DND-41 (cell line): ENCODE results near the gene RALY.
A peak's percentile ranks its signal among the peaks of the same experiment; 100 is the strongest.

Experiments used
- ATAC-seq: fragments of 200-7000 bp; cut with Tn5 transposase; 3 replicates; pipeline ENCODE4 v1.9.1; 2021; ENCODE audit warnings: low read depth; ENCODE audit not compliant: insufficient read depth
- DNase-seq: peaks from one replicate; pipeline ENCODE4 v3.0.0-alpha.2; 2020
- H2AFZ ChIP-seq: 2 replicates; pipeline ENCODE4 v1.6.0; 2012; ENCODE audit warnings: low read depth, low read length
- H3K27ac ChIP-seq: 2 replicates; pipeline ENCODE4 v1.5.1; 2012; ENCODE audit warnings: low read length, inconsistent platforms
- H3K27me3 ChIP-seq: fragments of 200-600 bp; sonication (generic); 2 replicates; pipeline ENCODE4 v1.6.0; 2012; ENCODE audit warnings: low read length, mild to moderate bottlenecking, inconsistent platforms; ENCODE audit not compliant: insufficient read depth, poor library complexity
- H3K36me3 ChIP-seq: 2 replicates; pipeline ENCODE4 v1.5.1; 2012; ENCODE audit warnings: low read length, inconsistent platforms; ENCODE audit not compliant: insufficient read depth
- H3K4me1 ChIP-seq: 2 replicates; pipeline ENCODE4 v1.5.1; 2012; ENCODE audit warnings: mild to moderate bottlenecking, low read length; ENCODE audit not compliant: insufficient read depth
- H3K4me2 ChIP-seq: 2 replicates; pipeline ENCODE4 v1.6.0; 2012; ENCODE audit warnings: mild to moderate bottlenecking, moderate library complexity, low read length, inconsistent platforms; ENCODE audit not compliant: insufficient read depth
- H3K4me3 ChIP-seq, 2 experiments: fragments of 200-600 bp in 1 of 2; shearing (Covaris generic) in 1 of 2; 2 replicates each; pipeline ENCODE4 v1.5.1; 2012 to 2016; ENCODE audit warnings: inconsistent platforms in 2 of 2, low read length in 2 of 2, mild to moderate bottlenecking in 2 of 2, low read depth in 1 of 2, moderate library complexity in 1 of 2
- H3K79me2 ChIP-seq: 2 replicates; pipeline ENCODE4 v1.6.0; 2012; ENCODE audit warnings: low read length, inconsistent platforms; ENCODE audit not compliant: insufficient read depth
- H3K9ac ChIP-seq: 2 replicates; pipeline ENCODE4 v1.6.0; 2012; ENCODE audit warnings: low read depth, mild to moderate bottlenecking, inconsistent platforms, low read length, moderate library complexity
- H3K9me3 ChIP-seq: 2 replicates; pipeline ENCODE4 v1.5.1; 2012; ENCODE audit warnings: low read length, moderate library complexity, mild to moderate bottlenecking, inconsistent platforms; ENCODE audit not compliant: insufficient read depth, severe bottlenecking
- H4K20me1 ChIP-seq: 2 replicates; pipeline ENCODE4 v1.6.0; 2012; ENCODE audit warnings: low read length; ENCODE audit not compliant: insufficient read depth
- EZH2 ChIP-seq: IDR thresholded peaks from 3 replicates; pipeline ENCODE4 v1.6.1; 2012; ENCODE audit warnings: borderline replicate concordance, low read depth, mild to moderate bottlenecking, moderate library complexity, low read length, inconsistent platforms; ENCODE audit not compliant: severe bottlenecking
- TF ChIP-seq, protein P1 (sequence below): IDR thresholded peaks from 2 replicates; pipeline ENCODE4 v1.5.1; 2012; ENCODE audit warnings: borderline replicate concordance, low read length, moderate library complexity, mild to moderate bottlenecking; ENCODE audit not compliant: poor library complexity, severe bottlenecking; ENCODE audit errors: extremely low read depth

The RALY gene

DNA sequence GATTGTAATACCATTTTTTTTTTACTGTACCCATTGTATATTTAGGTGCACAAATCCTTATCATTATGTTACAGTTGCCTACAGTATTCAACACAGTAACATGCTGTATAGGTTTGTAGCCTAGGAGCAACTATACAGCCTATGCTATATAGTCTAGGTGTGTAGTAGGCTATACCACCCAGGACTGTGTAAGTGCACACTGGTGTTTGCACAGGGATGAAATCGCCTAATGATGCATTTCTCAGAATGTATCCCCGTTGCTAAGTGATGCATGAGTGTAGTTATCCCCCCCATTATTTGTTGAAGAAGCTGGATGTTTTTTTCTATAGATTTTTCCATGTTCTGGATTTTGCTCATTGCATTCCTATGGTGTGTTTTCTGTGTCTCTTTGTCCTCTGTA, 12.9 kb downstream of the RALY start:
- no peak for TF ChIP-seq EZH2
- TF ChIP-seq, protein P1, sequence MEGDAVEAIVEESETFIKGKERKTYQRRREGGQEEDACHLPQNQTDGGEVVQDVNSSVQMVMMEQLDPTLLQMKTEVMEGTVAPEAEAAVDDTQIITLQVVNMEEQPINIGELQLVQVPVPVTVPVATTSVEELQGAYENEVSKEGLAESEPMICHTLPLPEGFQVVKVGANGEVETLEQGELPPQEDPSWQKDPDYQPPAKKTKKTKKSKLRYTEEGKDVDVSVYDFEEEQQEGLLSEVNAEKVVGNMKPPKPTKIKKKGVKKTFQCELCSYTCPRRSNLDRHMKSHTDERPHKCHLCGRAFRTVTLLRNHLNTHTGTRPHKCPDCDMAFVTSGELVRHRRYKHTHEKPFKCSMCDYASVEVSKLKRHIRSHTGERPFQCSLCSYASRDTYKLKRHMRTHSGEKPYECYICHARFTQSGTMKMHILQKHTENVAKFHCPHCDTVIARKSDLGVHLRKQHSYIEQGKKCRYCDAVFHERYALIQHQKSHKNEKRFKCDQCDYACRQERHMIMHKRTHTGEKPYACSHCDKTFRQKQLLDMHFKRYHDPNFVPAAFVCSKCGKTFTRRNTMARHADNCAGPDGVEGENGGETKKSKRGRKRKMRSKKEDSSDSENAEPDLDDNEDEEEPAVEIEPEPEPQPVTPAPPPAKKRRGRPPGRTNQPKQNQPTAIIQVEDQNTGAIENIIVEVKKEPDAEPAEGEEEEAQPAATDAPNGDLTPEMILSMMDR: no peak
- peaks cover 29% of the 10 kb centered on the region for H3K4me1 ChIP-seq
- peaks cover 90% of the 10 kb centered on the region for H4K20me1 ChIP-seq

GRCh38 chr20:34008477-34008876, 14.8 kb downstream of the RALY start:
- ATAC-seq: peak; percentile 25; the same call in 1 of the 3 replicates
- Histone ChIP-seq H4K20me1 (peaks cover 91% of the 10 kb centered on the region), H3K27ac (no peak overlapping the region), H3K4me3 (no peak overlapping the region), H3K79me2 (peaks cover 97% of the 10 kb centered on the region), H3K9ac (no peak overlapping the region), H2AFZ (no peak overlapping the region), H3K27me3 (no peaks in the 10 kb centered on the region), H3K4me1 (peaks cover 31% of the 10 kb centered on the region), H3K9me3 (no peaks in the 10 kb centered on the region), H3K4me2 (no peak overlapping the region), H3K36me3 (peaks cover 5% of the 10 kb centered on the region; the same call in 1 of the 2 replicates)
- DNase-seq: no peak
- TF ChIP-seq, protein P1: no peak
- TF ChIP-seq EZH2: no peak

More for the DNA sequence above, 12.9 kb downstream of the RALY start:
- Histone ChIP-seq H3K27ac (no peak overlapping the region), H2AFZ (no peak overlapping the region), H3K9ac (no peak overlapping the region), H3K4me2 (no peak overlapping the region), H3K4me3 (no peak overlapping the region), H3K27me3 (no peaks in the 10 kb centered on the region), H3K36me3 (peaks cover 21% of the 10 kb centered on the region), H3K9me3 (no peaks in the 10 kb centered on the region), H3K79me2 (peaks cover 97% of the 10 kb centered on the region)
- DNase-seq (no peak), ATAC-seq (no peak)

DNA sequence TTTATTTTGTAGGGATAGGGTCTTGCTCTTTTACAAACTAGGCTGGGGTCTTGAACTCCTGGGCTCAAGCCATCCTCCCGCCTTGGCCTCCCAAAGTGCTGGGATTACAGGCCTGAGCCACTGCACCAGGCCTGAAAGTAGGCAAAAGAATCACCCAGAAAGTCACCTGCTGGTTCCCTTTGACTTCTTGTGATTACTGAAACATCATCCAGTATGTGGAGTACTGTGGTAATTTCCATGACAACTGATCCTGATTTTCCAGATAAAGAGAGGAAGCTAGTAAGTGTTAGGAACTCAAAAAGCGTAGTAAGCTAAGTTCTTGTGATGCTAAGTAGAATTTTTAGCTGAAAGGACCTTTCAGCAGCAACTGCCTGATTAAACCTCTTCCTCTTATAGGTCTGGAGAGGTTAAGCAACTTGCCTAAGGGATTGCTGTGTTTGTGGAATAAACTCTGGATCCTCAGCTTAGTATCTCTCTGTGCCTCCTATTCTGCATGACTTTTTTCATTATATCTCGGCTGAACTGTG, 16.8 kb downstream of the RALY start:
- TF ChIP-seq EZH2: no peak
- TF ChIP-seq, protein P1: no peak
- Histone ChIP-seq H3K4me2 (no peak overlapping the region), H3K36me3 (no peaks in the 10 kb centered on the region), H3K9ac (no peak overlapping the region), H3K9me3 (no peaks in the 10 kb centered on the region), H2AFZ (no peak overlapping the region), H3K4me3 (no peak overlapping the region), H3K4me1 (peaks cover 31% of the 10 kb centered on the region), H3K27me3 (no peaks in the 10 kb centered on the region), H3K79me2 (peaks cover 98% of the 10 kb centered on the region), H3K27ac (0 out of 2 replicates have a peak overlapping the region, but pooled peaks have one; percentile 16), H4K20me1 (peaks cover 89% of the 10 kb centered on the region)
- DNase-seq (no peak), ATAC-seq (no peak)

DNA sequence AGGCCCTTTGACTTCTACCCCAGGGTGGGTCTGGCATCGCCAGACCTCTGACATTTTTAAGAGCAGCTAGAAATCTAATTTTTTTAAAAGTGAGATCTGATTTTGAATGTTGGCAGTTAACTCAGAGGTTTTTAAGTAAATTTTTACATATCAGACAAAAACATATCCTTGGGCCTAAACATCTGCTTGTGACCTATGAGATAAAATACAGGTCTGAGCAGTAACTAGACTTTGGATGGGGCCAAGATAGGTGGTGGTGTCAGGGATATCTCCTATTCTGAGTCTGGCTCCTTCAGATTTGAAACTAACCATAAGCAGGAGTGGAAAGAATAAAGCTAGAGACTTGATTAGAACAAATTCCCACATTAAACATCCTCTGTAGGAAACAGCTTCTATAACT, 17.6 kb downstream of the RALY start:
- Histone ChIP-seq H4K20me1 (peaks cover 90% of the 10 kb centered on the region), H3K36me3 (no peaks in the 10 kb centered on the region), H2AFZ (no peak overlapping the region), H3K4me2 (no peak overlapping the region), H3K9ac (no peak overlapping the region), H3K79me2 (peaks cover 98% of the 10 kb centered on the region), H3K4me3 (no peak overlapping the region), H3K9me3 (no peaks in the 10 kb centered on the region), H3K27me3 (no peaks in the 10 kb centered on the region), H3K4me1 (peaks cover 31% of the 10 kb centered on the region), H3K27ac (no peak overlapping the region)
- DNase-seq (no peak), ATAC-seq (no peak)
- TF ChIP-seq, protein P1: no peak
- TF ChIP-seq EZH2: no peak
